Large intestine (tissue), 3 donors: ENCODE measurements around the gene XRCC5. TPM values are rescaled to one million over a fixed set of nuclear protein-coding genes. Genes with fewer than 3 reads are reported as not detected.
A peak's percentile ranks its signal among the peaks of the same experiment; 100 is the strongest.

Source experiments
- DNase-seq, 2 donors: peaks; one replicate each; pipeline versions ENCODE4 v3.0.0 to v3.0.0-alpha.2; 2013
- H3K27ac ChIP-seq: one replicate; pipeline ENCODE4 v1.5.1; 2013; ENCODE audit warnings: low read length
- H3K27me3 ChIP-seq: 2 replicates; pipeline ENCODE4 v1.6.1; 2013; ENCODE audit warnings: low read length; ENCODE audit not compliant: control insufficient read depth, insufficient read depth
- H3K36me3 ChIP-seq: 2 replicates; pipeline ENCODE4 v1.6.1; 2013; ENCODE audit warnings: low read length; ENCODE audit not compliant: control insufficient read depth, insufficient read depth
- H3K4me1 ChIP-seq: one replicate; pipeline ENCODE4 v1.6.1; 2013; ENCODE audit warnings: low read length; ENCODE audit not compliant: control insufficient read depth, insufficient read depth
- H3K4me3 ChIP-seq: one replicate; pipeline ENCODE4 v1.5.1; 2013; ENCODE audit warnings: low read length
- H3K9me3 ChIP-seq: one replicate; pipeline ENCODE4 v1.6.1; 2013; ENCODE audit warnings: mild to moderate bottlenecking, low read depth, low read length, moderate library complexity; ENCODE audit not compliant: control insufficient read depth
- WGBS: methylation state at CpG from one replicate; pipeline ENCODE4 v1.1.5; 2013; ENCODE audit warnings: low lambda C conversion rate; ENCODE audit not compliant: insufficient coverage; 5-methylcytosine and 5-hydroxymethylcytosine counted together
- polyA plus RNA-seq: library from polyadenylated mRNA; unstranded; fragments of 120-200 nt; gene quantifications from one replicate; pipeline ENCODE4 v1.2.1, GENCODE V29; 2013

Gene XRCC5
- polyA plus RNA-seq, 1 donor = 192 TPM

DNA sequence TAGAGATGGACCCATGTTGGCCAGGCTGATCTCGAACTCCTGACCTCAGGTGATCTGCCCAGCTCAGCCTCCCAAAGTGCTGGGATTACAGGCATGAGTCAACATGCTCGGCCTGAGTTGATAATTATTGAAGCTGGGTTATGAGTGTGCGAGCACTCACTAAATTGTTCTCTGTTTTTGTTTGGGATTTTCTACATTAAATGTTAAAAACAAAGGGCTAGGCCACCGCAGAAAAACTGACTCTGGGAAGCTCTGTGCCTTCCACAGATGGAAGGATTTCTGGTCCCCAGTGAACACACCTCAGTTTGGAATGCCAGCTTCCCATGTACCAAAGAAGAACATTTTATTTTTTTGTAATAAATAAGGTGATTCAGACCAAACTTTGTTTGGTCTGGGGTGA lies 83.0 kb downstream of the XRCC5 start:
- 80% methylated on average over 1 of the region's 4 CpGs for WGBS
- Histone ChIP-seq H3K4me1 (no peaks in the 10 kb centered on the region), H3K9me3 (peaks cover 3% of the 10 kb centered on the region), H3K27me3 (no peaks in the 10 kb centered on the region), H3K36me3 (peaks cover 56% of the 10 kb centered on the region), H3K27ac (no peak overlapping the region), H3K4me3 (no peak overlapping the region)
- DNase-seq = no peak

DNA sequence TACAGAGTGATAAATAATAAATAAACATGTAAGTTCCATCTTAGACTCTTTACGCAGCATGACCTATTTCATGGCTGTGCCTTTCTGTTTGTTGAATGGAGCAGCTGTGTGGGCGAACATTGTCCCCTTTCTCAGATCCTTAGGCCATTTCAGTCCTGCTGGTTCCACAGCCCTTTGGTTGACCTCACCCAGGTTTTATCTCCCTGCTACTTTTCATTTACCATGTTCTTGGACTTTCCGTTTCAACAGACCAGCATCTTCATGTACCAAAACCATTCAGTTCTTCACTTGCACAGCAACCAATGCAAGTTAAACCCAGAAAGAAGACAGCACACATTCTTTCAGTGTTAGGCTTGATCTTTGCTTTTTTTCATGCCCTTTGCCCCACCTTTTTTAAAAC lies 83.8 kb downstream of the XRCC5 start:
- no peak overlapping the region for H3K27ac ChIP-seq
- no peaks in the 10 kb centered on the region for H3K9me3 ChIP-seq
- 89% methylated on average over 3 of the region's 3 CpGs for WGBS
- no peak overlapping the region for H3K4me3 ChIP-seq
- no peak for DNase-seq
- peaks cover 63% of the 10 kb centered on the region for H3K36me3 ChIP-seq
- no peaks in the 10 kb centered on the region for H3K4me1 ChIP-seq
- H3K27me3 ChIP-seq = no peaks in the 10 kb centered on the region

DNA sequence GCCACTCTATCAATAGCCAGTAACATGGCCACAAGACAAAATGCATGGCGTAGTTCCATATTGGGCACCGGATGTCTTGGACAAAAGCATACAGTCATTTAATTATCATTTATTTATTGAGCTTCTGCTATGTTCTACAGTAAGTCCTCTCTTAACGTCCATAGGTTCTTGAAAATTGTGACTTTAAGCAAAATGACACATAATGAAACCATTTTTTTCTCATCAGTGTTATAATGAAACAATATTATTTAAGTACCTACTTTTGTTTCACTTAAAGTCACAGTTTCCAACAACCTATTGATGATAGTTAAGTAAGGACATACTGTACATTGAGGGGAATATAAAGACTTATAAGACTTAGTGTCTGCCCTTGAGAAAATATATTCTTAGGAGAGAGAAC lies 84.9 kb downstream of the XRCC5 start:
- H3K36me3 ChIP-seq = peaks cover 69% of the 10 kb centered on the region
- H3K27ac ChIP-seq = no peak overlapping the region
- no peaks in the 10 kb centered on the region for H3K9me3 ChIP-seq
- no peak overlapping the region for H3K4me3 ChIP-seq
- 100% methylated on average over 1 of the region's 3 CpGs for WGBS
- H3K4me1 ChIP-seq = no peaks in the 10 kb centered on the region
- DNase-seq = no peak
- no peaks in the 10 kb centered on the region for H3K27me3 ChIP-seq

DNA sequence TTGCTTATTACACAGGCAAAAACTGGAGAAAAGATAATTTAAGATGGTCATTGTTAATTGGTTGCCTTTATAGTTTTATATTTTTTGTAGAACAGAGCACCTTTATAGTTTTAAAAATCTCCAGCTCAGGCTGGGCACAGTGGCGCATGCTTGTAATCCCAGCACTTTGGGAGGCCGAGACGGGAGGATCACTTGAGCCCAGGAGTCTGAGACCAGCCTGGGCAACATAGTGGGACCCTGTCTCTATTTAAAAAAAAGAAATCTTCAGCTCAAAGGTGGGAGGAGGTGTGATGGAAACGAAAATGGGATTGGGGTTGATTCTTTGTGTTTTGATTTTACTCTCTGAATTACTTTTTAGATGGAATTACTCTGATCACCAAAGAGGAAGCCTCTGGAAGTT lies 85.4 kb downstream of the XRCC5 start:
- Histone ChIP-seq H3K27me3 (no peaks in the 10 kb centered on the region), H3K27ac (no peak overlapping the region), H3K36me3 (peaks cover 69% of the 10 kb centered on the region), H3K9me3 (no peaks in the 10 kb centered on the region), H3K4me1 (no peaks in the 10 kb centered on the region), H3K4me3 (no peak overlapping the region)
- no CpG with 5 or more reads among the region's 4 CpGs for WGBS
- no peak for DNase-seq

DNA sequence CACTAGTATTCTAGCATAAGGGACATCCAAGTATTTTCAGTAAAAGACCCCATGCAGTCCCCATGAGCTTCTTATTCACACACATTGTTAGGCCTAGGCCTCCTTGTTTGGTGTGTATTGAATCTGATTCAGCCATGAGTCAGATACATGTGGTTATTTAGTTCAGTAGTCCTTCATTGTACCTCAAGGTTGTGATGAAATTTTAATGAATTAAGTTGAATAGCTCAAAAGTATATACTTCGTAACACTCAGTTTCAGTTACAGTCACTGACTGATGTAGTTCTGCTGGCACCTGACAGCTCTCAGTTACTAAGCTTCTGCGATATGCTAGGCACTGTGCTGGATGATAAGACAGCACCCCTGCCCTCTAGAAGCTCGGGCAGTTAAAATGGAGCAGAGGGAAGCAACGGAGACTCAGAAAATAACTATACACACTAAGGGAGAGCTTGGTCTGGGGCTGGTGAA lies 86.4 kb downstream of the XRCC5 start:
- no peaks in the 10 kb centered on the region for H3K4me1 ChIP-seq
- no peak overlapping the region for H3K4me3 ChIP-seq
- no peak for DNase-seq
- H3K36me3 ChIP-seq = peaks cover 70% of the 10 kb centered on the region
- no peaks in the 10 kb centered on the region for H3K27me3 ChIP-seq
- 94% methylated on average over 2 of the region's 4 CpGs for WGBS
- H3K9me3 ChIP-seq = no peaks in the 10 kb centered on the region
- no peak overlapping the region for H3K27ac ChIP-seq

DNA sequence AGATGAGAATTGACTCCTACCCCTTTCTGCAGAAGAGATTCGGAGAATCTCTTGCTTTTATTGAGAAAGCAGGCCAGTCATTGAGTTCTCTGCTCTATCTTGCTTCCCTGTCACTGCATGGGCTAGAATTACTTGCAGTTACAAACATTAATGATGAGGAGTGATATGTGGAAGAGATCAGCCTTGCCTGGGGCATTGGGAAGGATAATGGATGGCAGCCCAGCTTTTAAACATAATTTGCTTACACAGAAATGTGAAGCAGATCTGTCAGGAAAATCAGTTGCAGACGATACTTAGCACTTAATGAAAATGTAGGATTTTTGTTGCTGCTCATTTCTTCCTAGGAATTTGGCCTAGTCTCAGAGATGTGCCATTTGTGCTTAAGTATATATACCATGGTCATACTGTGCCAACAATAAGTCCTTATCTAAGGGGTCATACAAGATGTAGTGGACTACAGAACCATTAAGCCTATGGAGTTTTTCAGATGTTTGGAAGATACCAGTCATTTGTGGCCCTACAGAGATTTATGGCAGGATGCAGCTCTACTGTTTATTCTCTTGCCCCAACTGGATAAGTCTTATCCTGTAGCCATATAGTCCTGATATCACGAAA lies 92.7 kb downstream of the XRCC5 start:
- Histone ChIP-seq H3K27ac (no peak overlapping the region), H3K4me3 (no peak overlapping the region), H3K27me3 (no peaks in the 10 kb centered on the region), H3K4me1 (peaks cover 20% of the 10 kb centered on the region), H3K36me3 (peaks cover 75% of the 10 kb centered on the region), H3K9me3 (no peaks in the 10 kb centered on the region)
- DNase-seq = no peak
- 40% methylated on average over 1 of the region's 3 CpGs for WGBS

DNA sequence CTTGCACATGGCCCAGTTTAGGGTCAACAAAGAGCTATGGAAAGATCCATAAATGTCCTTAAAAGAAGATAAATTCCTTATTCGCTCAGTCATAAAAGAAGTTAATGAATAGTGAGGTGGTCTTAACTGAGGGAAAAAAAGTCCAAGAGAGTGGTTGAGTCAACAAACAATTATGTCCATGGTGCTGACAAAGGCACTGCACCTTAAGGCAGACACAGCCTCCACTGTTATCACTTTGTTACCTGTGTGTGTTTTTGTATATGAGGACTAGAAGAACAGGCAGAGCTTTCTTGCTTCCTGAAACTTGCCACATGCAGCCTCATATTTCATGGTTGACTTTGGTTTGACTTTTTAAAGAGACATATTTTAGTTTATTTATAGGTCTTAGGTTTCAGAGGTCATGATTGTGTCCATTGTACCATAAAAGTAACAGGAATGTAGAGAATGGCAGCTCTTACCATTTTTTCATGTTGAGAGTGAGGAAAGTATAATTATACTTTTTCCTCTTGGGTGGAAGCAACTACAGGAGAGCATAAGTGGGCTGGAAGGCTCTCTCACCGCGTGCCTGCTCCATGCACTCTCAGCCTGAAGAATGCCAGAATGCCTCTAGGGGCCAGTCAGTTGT lies 93.6 kb downstream of the XRCC5 start:
- Histone ChIP-seq H3K9me3 (no peaks in the 10 kb centered on the region), H3K27ac (peak overlapping the region; percentile 12), H3K4me1 (peaks cover 20% of the 10 kb centered on the region), H3K36me3 (peaks cover 74% of the 10 kb centered on the region), H3K27me3 (no peaks in the 10 kb centered on the region), H3K4me3 (no peak overlapping the region)
- peak; percentile 36 to 70 for DNase-seq
- no CpG with 5 or more reads among the region's 3 CpGs for WGBS

DNA sequence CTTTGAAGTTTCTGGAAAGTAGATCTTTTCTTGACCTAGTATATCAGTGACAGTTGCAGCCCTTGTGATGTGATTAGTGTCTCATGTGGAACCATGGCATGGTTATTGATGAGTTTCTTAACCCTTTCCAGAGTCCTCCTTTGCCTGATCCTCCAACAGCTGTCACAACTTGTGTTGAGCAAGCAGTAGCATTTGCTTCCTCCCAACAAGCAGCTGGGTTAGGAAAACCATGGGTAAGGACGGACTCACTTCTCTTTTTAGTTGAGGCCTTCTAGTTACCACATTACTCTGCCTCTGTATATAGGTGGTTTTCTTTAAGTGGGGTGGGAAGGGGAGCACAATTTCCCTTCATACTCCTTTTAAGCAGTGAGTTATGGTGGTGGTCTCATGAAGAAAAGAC lies 96.3 kb downstream of the XRCC5 start:
- H3K4me3 ChIP-seq = no peak overlapping the region
- H3K36me3 ChIP-seq = peaks cover 67% of the 10 kb centered on the region
- no CpG with 5 or more reads among the region's 1 CpG for WGBS
- H3K9me3 ChIP-seq = no peaks in the 10 kb centered on the region
- H3K27ac ChIP-seq = no peak overlapping the region
- peaks cover 20% of the 10 kb centered on the region for H3K4me1 ChIP-seq
- no peaks in the 10 kb centered on the region for H3K27me3 ChIP-seq
- no peak for DNase-seq

DNA sequence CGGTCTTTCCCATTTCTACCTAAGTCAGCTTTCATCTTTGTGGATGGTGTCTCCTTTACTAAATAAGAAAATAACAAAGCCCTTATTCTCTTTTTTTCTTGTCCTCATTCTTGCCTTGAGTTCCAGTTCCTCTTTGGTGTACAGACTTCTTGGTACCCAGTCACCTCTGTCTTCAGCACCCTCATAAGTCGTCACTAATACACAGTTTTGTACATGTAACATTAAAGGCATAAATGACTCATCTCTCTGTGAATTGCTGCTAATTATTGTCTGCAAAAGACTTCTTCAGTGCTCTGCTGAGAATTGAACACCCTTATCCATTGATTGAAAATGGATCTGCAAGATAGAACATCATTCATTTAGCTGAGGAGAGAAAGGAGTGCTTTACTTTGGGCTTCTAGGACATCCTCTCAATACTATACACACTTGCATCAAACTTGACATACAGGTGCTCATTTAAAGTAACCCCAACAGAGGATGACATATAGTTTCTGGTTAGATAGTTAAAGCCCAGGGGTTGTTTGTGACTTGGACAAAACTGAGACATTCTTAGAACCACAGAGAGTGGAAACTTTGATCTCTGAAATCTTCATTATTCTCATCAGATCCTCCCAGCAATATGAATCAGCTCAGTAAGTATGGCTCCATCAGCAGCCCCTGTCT lies 97.0 kb downstream of the XRCC5 start:
- peaks cover 20% of the 10 kb centered on the region for H3K4me1 ChIP-seq
- no peaks in the 10 kb centered on the region for H3K9me3 ChIP-seq
- no peak overlapping the region for H3K4me3 ChIP-seq
- 100% methylated on average over 1 of the region's 2 CpGs for WGBS
- no peak for DNase-seq
- H3K36me3 ChIP-seq = peaks cover 61% of the 10 kb centered on the region
- H3K27ac ChIP-seq = no peak overlapping the region
- H3K27me3 ChIP-seq = no peaks in the 10 kb centered on the region

DNA sequence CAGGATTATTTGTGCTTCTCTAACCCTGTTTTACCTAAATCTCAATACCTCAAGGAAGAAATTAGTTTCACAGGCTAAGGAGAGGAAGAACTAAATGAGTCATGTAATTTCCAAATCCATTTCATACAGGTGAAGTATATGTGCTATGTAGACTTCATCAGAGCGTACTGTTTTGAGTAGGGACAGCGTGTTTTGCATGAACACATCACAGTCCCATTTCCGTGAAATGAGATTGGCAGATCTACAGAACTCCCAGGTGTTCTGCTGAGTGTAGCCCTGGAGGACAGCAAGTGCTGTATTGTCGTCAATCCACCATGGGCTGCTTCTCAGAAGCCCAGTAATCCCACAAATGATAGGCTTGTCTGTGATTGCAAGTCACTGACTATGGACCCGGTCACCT lies 97.7 kb downstream of the XRCC5 start:
- peaks cover 13% of the 10 kb centered on the region for H3K4me1 ChIP-seq
- H3K36me3 ChIP-seq = peaks cover 55% of the 10 kb centered on the region
- no peaks in the 10 kb centered on the region for H3K9me3 ChIP-seq
- no peak overlapping the region for H3K27ac ChIP-seq
- WGBS = no CpG with 5 or more reads among the region's 5 CpGs
- H3K27me3 ChIP-seq = no peaks in the 10 kb centered on the region
- H3K4me3 ChIP-seq = no peak overlapping the region
- no peak for DNase-seq
